ENCODE data around the gene TAF1B. TPM values are rescaled to one million over a fixed set of nuclear protein-coding genes. Genes with fewer than 3 reads are reported as not detected.

Gene TAF1B
- total RNA-seq, 2 donors from 2014 or later, result 4.0 to 6.1 TPM

DNA sequence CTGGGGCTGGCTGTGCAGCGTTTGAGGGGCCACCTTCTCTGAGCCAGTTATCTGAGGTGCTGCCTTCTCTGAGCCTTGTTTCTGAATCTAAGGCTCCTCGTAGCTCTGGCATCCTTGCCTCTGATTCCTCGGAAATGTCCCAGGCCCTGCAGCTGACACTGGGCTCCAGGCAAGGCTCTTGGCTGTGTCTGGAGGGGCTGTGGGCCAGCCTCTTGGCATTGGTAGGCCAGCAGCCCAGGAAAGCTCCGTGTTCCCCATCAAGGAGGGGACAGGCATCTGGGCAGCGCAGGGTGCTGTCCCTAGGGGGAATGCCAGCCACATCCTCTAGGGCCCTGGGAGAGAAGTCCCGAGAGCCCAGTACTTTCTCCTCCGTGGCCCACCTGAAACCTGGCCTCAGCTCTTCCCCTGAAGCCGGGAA, 40.7 kb upstream of the TAF1B start:
- peak overlapping the region in 1 of 2 donors; percentile 68 for H3K27ac ChIP-seq
- no peak overlapping the region for H3K4me3 ChIP-seq
- no peaks in the 10 kb centered on the region for H3K36me3 ChIP-seq
- TF ChIP-seq, protein P1, sequence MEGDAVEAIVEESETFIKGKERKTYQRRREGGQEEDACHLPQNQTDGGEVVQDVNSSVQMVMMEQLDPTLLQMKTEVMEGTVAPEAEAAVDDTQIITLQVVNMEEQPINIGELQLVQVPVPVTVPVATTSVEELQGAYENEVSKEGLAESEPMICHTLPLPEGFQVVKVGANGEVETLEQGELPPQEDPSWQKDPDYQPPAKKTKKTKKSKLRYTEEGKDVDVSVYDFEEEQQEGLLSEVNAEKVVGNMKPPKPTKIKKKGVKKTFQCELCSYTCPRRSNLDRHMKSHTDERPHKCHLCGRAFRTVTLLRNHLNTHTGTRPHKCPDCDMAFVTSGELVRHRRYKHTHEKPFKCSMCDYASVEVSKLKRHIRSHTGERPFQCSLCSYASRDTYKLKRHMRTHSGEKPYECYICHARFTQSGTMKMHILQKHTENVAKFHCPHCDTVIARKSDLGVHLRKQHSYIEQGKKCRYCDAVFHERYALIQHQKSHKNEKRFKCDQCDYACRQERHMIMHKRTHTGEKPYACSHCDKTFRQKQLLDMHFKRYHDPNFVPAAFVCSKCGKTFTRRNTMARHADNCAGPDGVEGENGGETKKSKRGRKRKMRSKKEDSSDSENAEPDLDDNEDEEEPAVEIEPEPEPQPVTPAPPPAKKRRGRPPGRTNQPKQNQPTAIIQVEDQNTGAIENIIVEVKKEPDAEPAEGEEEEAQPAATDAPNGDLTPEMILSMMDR (IDR thresholded peaks at IDR 0.05), result no peak
- H3K9me3 ChIP-seq, result no peaks in the 10 kb centered on the region
- peaks cover 0 to 40% of the 10 kb centered on the region in 2 donors for H3K4me1 ChIP-seq
- DNase-seq (ENCODE audit: low spot score), result no peak
- H3K27me3 ChIP-seq, result no peaks in the 10 kb centered on the region

DNA sequence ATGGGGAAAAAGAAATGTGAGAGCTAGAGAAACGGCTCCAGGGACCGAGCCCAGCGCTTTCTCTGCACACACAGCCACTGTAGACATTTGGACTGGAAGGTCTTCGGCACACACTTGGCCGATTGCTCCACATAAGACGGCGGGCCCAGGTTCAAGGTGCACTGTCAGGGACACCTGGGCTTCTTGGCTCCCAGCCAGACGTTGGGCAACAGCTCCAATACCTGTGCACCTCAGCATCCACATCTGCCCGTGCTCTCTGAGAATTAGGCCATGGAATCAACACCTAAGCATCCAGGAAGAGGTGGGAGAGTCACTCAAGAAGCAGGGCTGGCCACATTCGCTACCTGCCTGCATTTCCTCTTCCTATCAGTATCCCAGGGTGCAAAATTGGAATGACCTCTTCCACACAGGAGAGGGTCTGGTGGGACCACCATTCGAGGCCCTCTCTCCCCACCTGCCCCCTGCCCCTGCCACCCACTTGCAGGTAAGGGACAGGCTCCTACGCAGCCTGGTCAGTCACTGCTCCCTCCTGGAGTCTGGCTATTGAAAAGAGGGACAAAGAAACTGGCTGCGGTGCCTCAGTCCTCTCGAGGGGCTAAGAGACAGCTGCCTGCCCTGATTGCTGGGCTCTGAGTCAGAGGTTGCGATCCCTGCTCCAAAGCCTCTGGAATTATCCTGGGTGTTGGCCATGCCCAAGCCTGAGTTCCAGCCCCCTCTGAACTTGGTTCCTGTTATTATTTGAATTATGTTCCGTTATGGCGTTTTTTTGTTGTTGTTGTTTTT, 40.1 kb upstream of the TAF1B start:
- TF ChIP-seq, protein P1 (IDR thresholded peaks at IDR 0.05), result no peak
- H3K4me3 ChIP-seq, result no peak overlapping the region
- H3K9me3 ChIP-seq, result no peaks in the 10 kb centered on the region
- no peak for DNase-seq (ENCODE audit: low spot score)
- peaks cover 0 to 40% of the 10 kb centered on the region in 2 donors for H3K4me1 ChIP-seq
- no peaks in the 10 kb centered on the region for H3K27me3 ChIP-seq
- H3K27ac ChIP-seq, result no peak overlapping the region
- no peaks in the 10 kb centered on the region for H3K36me3 ChIP-seq

DNA sequence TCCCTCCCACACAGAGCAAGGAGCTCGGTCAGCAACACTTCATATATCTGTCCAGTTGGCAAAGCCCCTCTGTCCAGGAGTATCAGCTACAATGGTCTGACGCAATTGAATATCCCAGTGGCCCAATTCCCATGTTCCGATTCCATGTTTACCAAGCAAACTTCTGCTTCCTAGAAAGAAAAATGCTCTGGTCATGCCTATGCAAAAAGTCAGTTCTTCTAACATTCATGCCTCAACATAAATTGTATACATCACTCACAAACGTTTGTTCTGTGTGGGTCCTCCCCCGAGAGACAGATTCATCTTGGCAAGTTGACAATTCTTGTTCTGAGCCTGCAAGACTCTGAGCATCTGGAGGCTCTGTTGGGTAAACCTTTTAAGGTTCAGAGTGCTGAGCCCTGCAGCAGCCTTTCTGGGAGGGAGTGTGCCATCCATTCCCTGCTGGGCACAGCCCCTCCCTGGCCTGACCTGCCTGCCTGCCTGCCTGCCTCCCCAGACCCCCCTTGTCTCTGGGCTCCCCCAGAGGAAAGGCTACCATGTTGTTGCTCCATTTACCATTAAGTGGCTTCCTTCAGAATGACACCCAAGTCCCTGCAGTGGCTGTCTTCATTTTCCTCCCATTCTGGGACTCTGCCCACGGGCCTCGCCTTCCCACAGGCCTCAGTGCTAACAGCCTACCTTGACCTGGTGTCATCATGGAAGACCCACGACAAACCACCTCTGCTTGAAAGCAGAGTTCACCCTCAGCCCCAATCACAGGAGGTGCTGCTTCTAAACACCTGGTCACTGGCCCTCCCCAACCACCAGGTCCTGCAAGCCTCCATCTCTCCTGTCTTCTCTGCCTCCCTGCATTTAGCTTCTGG, 37.6 kb upstream of the TAF1B start:
- no peaks in the 10 kb centered on the region for H3K27me3 ChIP-seq
- TF ChIP-seq, protein P1 (IDR thresholded peaks at IDR 0.05), result no peak
- peaks cover 0 to 23% of the 10 kb centered on the region in 2 donors for H3K4me1 ChIP-seq
- H3K4me3 ChIP-seq, result no peak overlapping the region
- no peaks in the 10 kb centered on the region for H3K9me3 ChIP-seq
- DNase-seq (ENCODE audit: low spot score), result no peak
- H3K36me3 ChIP-seq, result no peaks in the 10 kb centered on the region
- H3K27ac ChIP-seq, result no peak overlapping the region

DNA sequence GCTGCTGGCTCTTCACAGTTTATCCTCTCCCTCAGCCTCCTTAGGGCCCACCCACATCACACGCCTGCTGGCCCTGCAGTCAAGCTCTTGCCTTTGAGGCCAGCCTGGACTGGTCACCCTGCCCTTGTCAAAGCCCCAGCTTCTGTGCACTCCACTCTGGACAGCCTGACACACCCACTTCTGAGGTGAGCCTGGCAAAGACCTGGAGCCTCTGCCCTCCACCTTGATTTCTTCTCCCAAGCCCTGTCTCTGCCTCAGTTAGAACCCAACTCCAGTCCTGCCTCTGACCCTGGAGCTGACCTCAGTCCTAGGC, 37.0 kb upstream of the TAF1B start:
- no peaks in the 10 kb centered on the region for H3K9me3 ChIP-seq
- no peaks in the 10 kb centered on the region for H3K36me3 ChIP-seq
- no peaks in the 10 kb centered on the region for H3K27me3 ChIP-seq
- peaks cover 0 to 17% of the 10 kb centered on the region in 2 donors for H3K4me1 ChIP-seq
- DNase-seq (ENCODE audit: low spot score), result no peak
- H3K27ac ChIP-seq, result no peak overlapping the region
- TF ChIP-seq, protein P1 (IDR thresholded peaks at IDR 0.05), result no peak
- H3K4me3 ChIP-seq, result no peak overlapping the region

DNA sequence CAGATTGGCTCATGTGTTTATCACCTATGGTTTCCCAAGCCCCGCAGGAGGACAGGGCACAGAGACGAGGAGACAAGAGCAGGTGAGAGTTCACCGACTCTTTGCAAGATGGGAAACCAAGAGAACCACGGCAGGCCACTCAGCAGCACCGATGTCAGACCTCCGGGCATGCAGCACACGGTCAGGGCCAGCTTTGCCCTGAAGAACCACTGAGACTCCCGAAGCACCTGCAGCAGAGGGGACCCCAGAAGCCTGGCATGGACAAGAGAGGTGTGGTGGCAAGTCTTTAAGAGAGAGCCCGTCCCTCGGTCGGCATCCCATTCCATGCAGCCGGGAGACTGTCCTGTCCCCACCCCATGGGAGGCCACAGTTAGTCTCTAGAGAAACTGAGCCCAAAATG, 36.6 kb upstream of the TAF1B start:
- no peaks in the 10 kb centered on the region for H3K27me3 ChIP-seq
- H3K9me3 ChIP-seq, result no peaks in the 10 kb centered on the region
- H3K4me1 ChIP-seq, result peaks cover 0 to 13% of the 10 kb centered on the region in 2 donors
- no peaks in the 10 kb centered on the region for H3K36me3 ChIP-seq
- H3K4me3 ChIP-seq, result no peak overlapping the region
- TF ChIP-seq, protein P1 (IDR thresholded peaks at IDR 0.05), result no peak
- no peak for DNase-seq (ENCODE audit: low spot score)
- H3K27ac ChIP-seq, result no peak overlapping the region

Data from right atrium auricular region (tissue), 2 donors.